Activated CD4-positive, alpha-beta T cell treated with anti-CD3 and anti-CD28 coated beads for 36 hours (primary cell): ENCODE measurements around the gene HOXC9. TPM values are rescaled to one million over a fixed set of nuclear protein-coding genes. Genes with fewer than 3 reads are reported as not detected.
A peak's percentile ranks its signal among the peaks of the same experiment; 100 is the strongest.

Experiments used
- ATAC-seq: fragments of 200-7000 bp; cut with Tn5 transposase; one replicate; pipeline ENCODE4 v1.10.0; 2021; ENCODE audit warnings: mild to moderate bottlenecking, moderate library complexity
- CTCF ChIA-PET: fragments of 350-600 bp; sonication (Branson Sonifier 250); formaldehyde crosslinking; loops from one replicate; lab custom pipeline; 2021; ENCODE audit warnings: antibody characterized with exemption; lab: Charles Lee
- POLR2A ChIA-PET: fragments of 350-600 bp; sonication (Branson Sonifier 250); formaldehyde crosslinking; loops from one replicate; lab custom pipeline; 2021; ENCODE audit warnings: antibody characterized with exemption, inconsistent platforms; lab: Charles Lee
- DNase-seq: peaks from one replicate; pipeline ENCODE4 v3.0.0-alpha.2; 2020
- H3K27ac Mint-ChIP-seq: one replicate; pipeline ENCODE4 v1.8.0; 2021; ENCODE audit warnings: mixed read lengths
- H3K27me3 Mint-ChIP-seq: one replicate; pipeline ENCODE4 v1.8.0; 2021; ENCODE audit warnings: mixed read lengths
- H3K36me3 Mint-ChIP-seq: one replicate; pipeline ENCODE4 v1.8.0; 2021; ENCODE audit warnings: low read depth, mixed read lengths
- H3K4me1 Mint-ChIP-seq: one replicate; pipeline ENCODE4 v1.8.0; 2021; ENCODE audit warnings: mixed read lengths
- H3K4me3 Mint-ChIP-seq: one replicate; pipeline ENCODE4 v1.8.0; 2021; ENCODE audit warnings: mild to moderate bottlenecking, moderate library complexity, mixed read lengths
- H3K9me3 Mint-ChIP-seq: one replicate; pipeline ENCODE4 v1.8.0; 2021; ENCODE audit warnings: low read depth, mixed read lengths
- intact Hi-C, 2 experiments: fragments of 100-400 bp; cut with DNase I in 1 of 2; cut with micrococcal nuclease in 1 of 2; formaldehyde crosslinking; loops; one replicate each; pipeline versions ENCODE4 v1.14.2 to v1.15.1; 2022 to 2024; cut with DNase I, micrococcal nuclease
- total RNA-seq, 2 experiments: library from RNA; stranded (reverse); gene quantifications; one replicate each; pipeline ENCODE4 v1.2.3, GENCODE V29; 2021

The HOXC9 gene
- total RNA-seq, 2 experiments from 2014 or later, result not detected

DNA sequence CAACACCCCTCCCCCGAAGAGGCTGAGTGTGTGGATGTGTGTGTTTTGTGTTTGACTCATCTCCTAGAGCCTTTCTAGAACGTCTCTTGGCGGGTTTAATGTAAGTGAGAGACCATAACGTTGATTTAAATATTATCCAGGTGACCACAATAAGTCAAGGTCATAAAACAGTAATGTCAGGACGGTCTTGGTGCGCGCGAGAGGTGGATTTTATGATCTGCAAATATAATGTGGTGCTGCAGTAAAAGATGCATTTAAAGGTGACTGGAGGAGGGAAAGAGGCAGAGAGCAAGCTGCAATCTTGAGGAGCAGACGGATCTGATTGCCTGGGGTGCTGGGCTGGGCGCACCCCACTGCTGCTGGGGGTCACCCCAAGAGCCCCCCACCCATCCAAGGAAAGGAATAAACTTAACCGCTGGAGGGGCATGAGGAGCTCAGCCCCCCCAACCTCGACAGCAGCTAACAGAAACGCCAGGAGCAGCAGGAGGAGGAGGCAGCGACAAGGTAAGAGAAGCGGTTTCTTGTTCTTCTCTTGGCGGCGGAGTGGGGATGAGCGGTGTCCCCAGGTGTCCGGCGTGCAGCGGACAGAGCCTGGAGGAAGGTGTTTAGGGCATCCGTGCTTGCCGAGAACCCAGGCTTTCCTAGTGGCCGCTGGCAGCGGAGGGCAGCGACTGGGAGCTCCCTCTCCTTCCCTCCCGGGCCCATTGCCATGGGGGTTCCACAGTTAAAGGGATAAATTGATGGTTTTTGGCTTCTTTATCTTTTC is 9.5 kb upstream of the HOXC9 start:
- intact Hi-C loops, result loop anchor here in 1 of 2 experiments (5.0 kb wide), 1 partner anchor 62 kb away; the partner anchor contains the start of gene HOXC4
- no peak for DNase-seq
- H3K4me1 Mint-ChIP-seq, result peaks cover 38% of the 10 kb centered on the region
- H3K9me3 Mint-ChIP-seq, result no peaks in the 10 kb centered on the region
- POLR2A ChIA-PET, result interaction anchor here (0.6 kb wide), 1 partner anchor 710 kb away, joined by 3 read pairs; no protein-coding TSS in a partner anchor
- ATAC-seq, result no peak
- CTCF ChIA-PET, result interaction anchor here (0.6 to 1.4 kb wide), 6 partner anchors 37 to 224 kb away, joined by 3 to 5 read pairs (median 3); no protein-coding TSS in a partner anchor
- no peaks in the 10 kb centered on the region for H3K36me3 Mint-ChIP-seq
- peaks cover 88% of the 10 kb centered on the region for H3K27me3 Mint-ChIP-seq
- H3K4me3 Mint-ChIP-seq, result no peak overlapping the region
- no peak overlapping the region for H3K27ac Mint-ChIP-seq

DNA sequence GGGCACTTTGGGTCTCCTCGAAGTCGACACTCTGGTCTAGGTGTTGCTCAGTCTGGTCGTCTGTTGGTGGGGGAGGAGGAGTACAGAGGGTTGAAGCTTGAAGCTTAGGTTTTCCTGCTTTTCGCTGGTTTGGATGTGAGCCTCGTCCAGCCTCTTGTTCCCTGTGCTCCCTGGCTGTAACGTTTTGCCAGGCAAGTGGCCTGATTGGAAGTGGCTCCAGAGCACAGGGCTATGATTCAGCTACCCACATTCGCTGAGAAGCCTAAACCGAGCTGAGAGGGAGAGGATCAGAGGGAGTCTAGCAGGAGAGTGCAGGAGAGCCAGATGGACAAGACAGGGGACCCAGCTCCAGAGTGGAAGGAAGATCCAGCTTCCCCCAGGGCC is 8.9 kb upstream of the HOXC9 start:
- Mint-ChIP-seq H3K27ac (no peak overlapping the region), H3K4me3 (no peak overlapping the region), H3K4me1 (peaks cover 40% of the 10 kb centered on the region), H3K36me3 (no peaks in the 10 kb centered on the region), H3K9me3 (no peaks in the 10 kb centered on the region), H3K27me3 (peaks cover 90% of the 10 kb centered on the region)
- DNase-seq (no peak), ATAC-seq (no peak)
- CTCF ChIA-PET, result interaction anchor here (0.7 to 1.6 kb wide), 10 partner anchors 10 to 225 kb away, joined by 3 to 5 read pairs (median 3); partner anchors contain the start of gene HOXC5
- intact Hi-C loops, result loop anchor here in 1 of 2 experiments (5.0 kb wide), 1 partner anchor 61 kb away; the partner anchor contains the start of gene HOXC4
- POLR2A ChIA-PET, result interaction anchor here (0.6 kb wide), 1 partner anchor 710 kb away, joined by 3 read pairs; no protein-coding TSS in a partner anchor

DNA sequence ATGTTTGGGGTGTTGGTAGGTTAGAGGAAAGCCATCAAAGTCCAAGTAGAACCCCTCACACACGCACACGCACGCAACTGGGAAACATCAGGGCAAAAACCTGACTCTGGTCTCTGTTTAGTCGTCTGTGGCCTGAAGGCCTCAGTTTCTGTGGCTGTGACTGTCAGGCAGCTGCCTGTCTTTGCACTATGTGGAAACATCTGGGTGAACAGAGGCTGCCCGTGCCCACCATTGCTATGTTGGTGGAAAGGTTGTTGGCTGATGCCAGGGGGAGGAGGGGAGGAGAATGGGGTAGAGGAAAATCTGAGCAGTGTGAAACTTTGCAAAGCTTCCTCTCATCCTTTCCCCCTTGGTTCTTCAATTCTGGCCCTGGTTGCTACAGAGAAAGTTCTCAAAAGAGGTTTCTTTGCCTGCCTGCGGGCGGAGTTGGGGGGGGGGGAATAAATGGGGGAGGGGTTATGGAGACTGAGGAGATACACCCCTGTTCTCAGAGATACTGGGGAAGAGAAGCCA is 7.5 kb upstream of the HOXC9 start:
- intact Hi-C loops, result loop anchor here in 1 of 2 experiments (5.0 kb wide), 1 partner anchor 60 kb away; the partner anchor contains the start of gene HOXC4
- ChIA-PET POLR2A (no interaction called here), CTCF (interaction anchor here (0.5 to 1.6 kb wide), 8 partner anchors 8 to 219 kb away, joined by 3 to 5 read pairs (median 3); partner anchors contain the start of genes HOXC10 and HOXC5)
- DNase-seq, result no peak
- Mint-ChIP-seq H3K27ac (no peak overlapping the region), H3K36me3 (no peaks in the 10 kb centered on the region), H3K27me3 (peaks cover 85% of the 10 kb centered on the region), H3K9me3 (no peaks in the 10 kb centered on the region), H3K4me3 (no peak overlapping the region), H3K4me1 (peaks cover 41% of the 10 kb centered on the region)
- no peak for ATAC-seq

DNA sequence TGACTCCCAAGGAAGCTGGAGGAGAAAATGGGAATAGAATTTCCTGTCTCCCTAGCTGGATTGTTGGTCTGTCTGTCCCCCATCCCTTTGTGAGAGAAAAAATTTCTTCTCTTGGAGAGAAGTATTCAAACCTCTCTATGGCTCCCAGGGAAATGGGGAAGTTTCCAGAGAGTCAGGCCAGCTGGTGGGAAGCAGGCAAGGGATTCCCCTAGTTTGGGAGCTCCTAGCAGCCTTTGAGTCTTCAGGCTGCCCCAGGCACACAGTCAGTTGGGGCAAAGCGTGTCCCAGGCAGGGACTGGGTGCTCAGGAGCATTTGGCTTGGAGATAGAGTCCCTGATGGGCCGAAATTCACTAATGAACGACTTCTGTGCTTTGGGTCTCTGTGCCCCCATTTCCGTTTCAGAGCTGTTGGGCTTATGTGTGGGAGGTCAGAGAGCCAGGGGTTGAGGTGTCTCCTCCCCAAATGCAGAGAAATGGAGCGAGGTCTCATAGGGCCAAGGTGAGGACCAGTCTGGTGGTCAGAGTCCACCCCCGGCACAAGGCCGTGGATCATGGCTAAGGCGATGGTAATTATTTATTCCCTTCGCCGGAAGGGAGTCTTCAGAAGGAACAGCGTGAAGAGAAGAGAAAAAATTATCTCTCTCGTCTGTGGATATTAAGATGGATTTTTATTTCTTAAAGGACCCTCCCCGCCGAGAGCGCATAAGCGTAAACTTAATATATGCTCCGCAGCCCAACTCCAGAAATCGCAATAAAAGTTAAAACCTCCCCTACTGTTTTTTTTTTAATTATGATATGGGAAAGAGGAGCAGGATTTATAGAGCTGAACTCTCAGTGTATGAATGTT is 6.6 kb upstream of the HOXC9 start:
- ChIA-PET POLR2A (no interaction called here), CTCF (interaction anchor here (0.5 to 1.4 kb wide), 4 partner anchors 9 to 218 kb away, joined by 3 to 5 read pairs (median 3); partner anchors contain the start of gene HOXC10)
- no peak for ATAC-seq
- H3K4me3 Mint-ChIP-seq, result no peak overlapping the region
- peaks cover 85% of the 10 kb centered on the region for H3K27me3 Mint-ChIP-seq
- H3K9me3 Mint-ChIP-seq, result no peaks in the 10 kb centered on the region
- peaks cover 44% of the 10 kb centered on the region for H3K4me1 Mint-ChIP-seq
- no peak overlapping the region for H3K27ac Mint-ChIP-seq
- no peaks in the 10 kb centered on the region for H3K36me3 Mint-ChIP-seq
- intact Hi-C loops, result loop anchor here in 1 of 2 experiments (5.0 kb wide), 1 partner anchor 59 kb away; the partner anchor contains the start of gene HOXC4
- DNase-seq, result no peak

DNA sequence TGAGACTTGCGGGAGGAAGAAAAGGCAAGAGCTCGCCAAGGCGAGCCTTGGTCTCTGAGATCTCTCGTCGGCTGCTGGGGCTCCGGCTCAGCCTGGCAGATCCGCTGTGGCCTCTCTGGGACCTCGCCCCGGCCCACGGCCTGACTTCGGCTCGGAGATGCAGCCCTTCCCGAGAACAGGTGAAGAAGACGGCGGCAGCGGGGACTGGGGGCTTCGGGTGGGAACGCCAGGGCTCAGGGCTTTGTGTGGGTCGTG is 6.0 kb upstream of the HOXC9 start:
- H3K4me1 Mint-ChIP-seq, result peaks cover 43% of the 10 kb centered on the region
- H3K27ac Mint-ChIP-seq, result no peak overlapping the region
- no peaks in the 10 kb centered on the region for H3K36me3 Mint-ChIP-seq
- POLR2A ChIA-PET, result no interaction called here
- no peak for ATAC-seq
- intact Hi-C loops, result loop anchor here in 1 of 2 experiments (5.0 kb wide), 1 partner anchor 58 kb away; the partner anchor contains the start of gene HOXC4
- CTCF ChIA-PET, result interaction anchor here (0.6 to 1.4 kb wide), 2 partner anchors 196 to 198 kb away, joined by 3 read pairs; no protein-coding TSS in a partner anchor
- H3K9me3 Mint-ChIP-seq, result no peaks in the 10 kb centered on the region
- H3K27me3 Mint-ChIP-seq, result peaks cover 87% of the 10 kb centered on the region
- no peak for DNase-seq
- H3K4me3 Mint-ChIP-seq, result peak overlapping the region; percentile 34

DNA sequence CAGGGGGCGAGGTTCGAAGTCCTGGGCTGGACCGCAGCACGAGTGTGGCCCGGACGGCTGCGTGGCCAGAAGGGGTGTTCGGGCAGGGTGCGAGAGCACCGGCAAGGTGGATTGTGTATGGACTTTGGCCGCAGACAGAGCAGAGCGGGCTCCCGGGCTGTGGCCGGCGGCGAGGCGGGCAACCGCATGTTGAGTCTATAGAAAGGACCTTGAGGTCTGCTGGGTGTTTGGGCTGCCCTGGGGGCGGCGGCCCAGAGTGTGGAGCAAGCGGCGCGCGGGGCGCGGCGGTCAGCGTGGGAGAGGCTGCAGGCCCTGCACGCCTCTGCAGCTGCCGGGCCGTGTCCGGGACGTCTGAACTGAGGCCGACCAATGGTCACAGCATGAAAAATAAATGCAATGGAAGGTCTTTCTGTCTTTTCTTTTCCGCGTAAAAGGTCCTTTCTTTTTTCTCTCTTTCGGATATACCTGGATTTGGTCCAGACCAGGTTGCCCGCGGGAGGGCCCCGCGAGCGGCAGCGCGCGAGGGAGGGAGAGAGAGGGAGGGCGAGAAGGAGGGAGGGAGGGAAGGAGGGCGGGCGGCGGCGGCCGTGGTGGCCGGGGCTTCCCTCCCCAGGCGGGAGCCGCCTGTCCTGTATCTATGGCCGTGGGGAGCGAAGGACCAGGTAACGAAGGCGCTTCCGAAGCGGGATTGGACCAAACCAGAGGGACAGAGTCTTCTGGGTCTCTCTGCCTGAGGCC is 5.5 kb upstream of the HOXC9 start:
- peak overlapping the region; percentile 65 for H3K4me3 Mint-ChIP-seq
- DNase-seq, result no peak

DNA sequence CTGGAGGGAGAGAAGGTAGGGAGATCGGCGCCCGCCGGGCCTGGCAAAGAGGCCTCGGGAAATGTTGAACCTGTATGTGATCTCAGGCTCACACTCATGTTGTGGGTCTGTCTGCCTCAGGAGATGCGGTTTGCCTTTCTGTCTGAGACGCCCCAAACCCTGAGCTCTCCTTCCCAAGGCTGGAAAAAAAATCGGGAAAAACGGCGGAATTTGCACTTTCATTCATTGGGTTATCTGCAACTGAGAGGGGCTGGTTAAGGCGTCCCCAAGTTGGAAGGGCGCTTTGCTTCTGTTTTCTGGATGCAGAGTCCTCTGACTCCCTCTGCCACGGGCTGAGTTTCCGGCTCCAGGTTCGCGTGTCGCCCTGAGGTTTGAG is 5.0 kb upstream of the HOXC9 start:
- POLR2A ChIA-PET, result interaction anchor here (0.6 kb wide), 1 partner anchor 14 kb away, joined by 6 read pairs; the partner anchor contains the start of gene HOXC8
- Mint-ChIP-seq H3K4me1 (peaks cover 32% of the 10 kb centered on the region), H3K27me3 (peaks cover 84% of the 10 kb centered on the region), H3K27ac (no peak overlapping the region), H3K36me3 (no peaks in the 10 kb centered on the region), H3K4me3 (peak overlapping the region; percentile 65), H3K9me3 (no peaks in the 10 kb centered on the region)
- DNase-seq, result peak; percentile 56
- CTCF ChIA-PET, result interaction anchor here (0.6 to 1.7 kb wide), 5 partner anchors 9 to 343 kb away, joined by 3 to 5 read pairs (median 4); no protein-coding TSS in a partner anchor
- intact Hi-C loops, result loop anchor here in 1 of 2 experiments (5.0 kb wide), 1 partner anchor 43 kb away; the partner anchor contains the start of gene HOXC12
- ATAC-seq, result no peak

More for the DNA sequence above, 5.5 kb upstream of the HOXC9 start:
- CTCF ChIA-PET, result interaction anchor here (0.6 to 1.7 kb wide), 3 partner anchors 197 to 249 kb away, joined by 3 to 4 read pairs (median 4); no protein-coding TSS in a partner anchor
- no peak overlapping the region for H3K27ac Mint-ChIP-seq
- H3K9me3 Mint-ChIP-seq, result no peaks in the 10 kb centered on the region
- no peak for ATAC-seq
- H3K36me3 Mint-ChIP-seq, result no peaks in the 10 kb centered on the region
- peaks cover 87% of the 10 kb centered on the region for H3K27me3 Mint-ChIP-seq
- intact Hi-C loops, result loop anchor here in 1 of 2 experiments (5.0 kb wide), 2 partner anchors 42 to 58 kb away; partner anchors contain the start of genes HOXC12 and HOXC4
- peaks cover 38% of the 10 kb centered on the region for H3K4me1 Mint-ChIP-seq
- POLR2A ChIA-PET, result no interaction called here

DNA sequence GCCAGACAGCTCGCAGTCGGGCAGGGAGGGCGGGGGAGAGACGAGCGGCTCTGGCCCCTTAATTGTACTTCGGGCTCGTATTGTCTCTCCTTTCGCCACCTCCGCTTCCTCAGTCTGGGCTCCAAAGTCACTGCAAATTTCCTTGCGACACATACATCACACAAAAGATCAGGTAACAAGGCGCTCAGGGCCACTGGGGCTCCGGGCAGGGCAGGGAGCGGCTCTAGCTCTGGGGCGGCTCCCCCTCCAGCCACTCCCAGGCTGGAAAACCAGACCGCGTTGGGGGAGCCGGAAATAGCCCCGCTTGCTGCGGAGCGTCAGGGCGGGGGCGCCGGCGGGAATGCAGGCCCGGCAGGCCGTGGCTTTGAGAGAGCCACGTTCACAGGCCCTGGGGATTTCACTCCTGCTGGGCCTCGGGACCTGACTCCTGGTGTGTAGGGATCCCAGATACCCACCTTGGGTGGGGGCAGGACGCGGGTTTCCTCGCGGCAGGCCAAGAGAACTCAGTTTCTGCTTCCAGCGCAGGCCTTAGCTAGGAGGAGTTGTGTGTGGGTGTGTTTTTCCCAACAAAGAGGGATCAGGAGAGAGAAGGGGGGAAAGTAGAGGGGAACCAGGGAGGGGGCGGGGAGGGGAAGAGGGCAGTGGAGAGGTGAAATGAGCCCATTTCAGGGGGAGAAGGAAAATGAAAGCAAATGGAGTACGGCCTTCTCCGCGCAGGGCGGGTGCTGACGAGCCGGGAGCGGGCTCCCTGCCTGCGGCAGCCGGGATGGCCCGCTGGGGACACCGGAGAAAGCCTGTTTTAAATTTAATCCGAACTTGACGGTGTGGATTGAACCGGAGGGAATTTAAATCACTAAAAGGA is 4.4 kb upstream of the HOXC9 start:
- Mint-ChIP-seq H3K27me3 (peaks cover 83% of the 10 kb centered on the region), H3K4me1 (peaks cover 27% of the 10 kb centered on the region), H3K4me3 (peak overlapping the region; percentile 65), H3K27ac (no peak overlapping the region), H3K36me3 (no peaks in the 10 kb centered on the region), H3K9me3 (no peaks in the 10 kb centered on the region)
- POLR2A ChIA-PET, result interaction anchor here (0.6 kb wide), 1 partner anchor 13 kb away, joined by 6 read pairs; the partner anchor contains the start of gene HOXC8
- intact Hi-C loops, result loop anchor here in 1 of 2 experiments (5.0 kb wide), 1 partner anchor 43 kb away; the partner anchor contains the start of gene HOXC12
- ATAC-seq (peak; percentile 42), DNase-seq (peak; percentile 47)
- CTCF ChIA-PET, result interaction anchor here (0.6 to 1.7 kb wide), 8 partner anchors 9 to 342 kb away, joined by 3 to 5 read pairs (median 3); no protein-coding TSS in a partner anchor
